Lower lobe of right lung (tissue), 2 donors: ENCODE measurements around the gene KCNQ5. TPM values are rescaled to one million over a fixed set of nuclear protein-coding genes. Genes with fewer than 3 reads are reported as not detected.

Experiments
- ATAC-seq, 2 donors: fragments of 200-7000 bp; cut with Tn5 transposase; one replicate each; pipeline ENCODE4 v1.9.1; 2020 to 2022; ENCODE audit warnings: mild to moderate bottlenecking in 2 of 2, moderate library complexity in 2 of 2
- DNase-seq: peaks from one replicate; pipeline ENCODE4 v3.0.0-alpha.2; 2020
- H3K27ac ChIP-seq: fragments of 200-600 bp; one replicate; pipeline ENCODE4 v1.8.0; 2022
- H3K27me3 ChIP-seq: fragments of 200-600 bp; one replicate; pipeline ENCODE4 v1.8.0; 2022; ENCODE audit warnings: low read depth
- H3K36me3 ChIP-seq: fragments of 200-600 bp; one replicate; pipeline ENCODE4 v1.8.0; 2022; ENCODE audit warnings: mild to moderate bottlenecking
- H3K4me1 ChIP-seq: fragments of 200-600 bp; one replicate; pipeline ENCODE4 v1.8.0; 2022
- H3K4me3 ChIP-seq: fragments of 200-600 bp; one replicate; pipeline ENCODE4 v1.8.0; 2022; ENCODE audit warnings: mild to moderate bottlenecking
- H3K9me3 ChIP-seq: fragments of 200-600 bp; one replicate; pipeline ENCODE4 v1.8.0; 2022
- CTCF ChIP-seq: fragments of 200-600 bp; IDR thresholded peaks from one replicate; pipeline ENCODE4 v1.8.0; 2022; ENCODE audit warnings: antibody characterized with exemption, mild to moderate bottlenecking
- intact Hi-C: fragments of 100-400 bp; cut with DNase I; formaldehyde crosslinking; loops from one replicate; pipeline ENCODE4 v1.11.0; 2022
- total RNA-seq: library from RNA; stranded (reverse); fragmentation: NEBNext Ultra II Directional; extraction: Animal tissue kit (Norgen Biotek cat#: 25700); gene quantifications from one replicate; pipeline ENCODE4 v1.2.1, GENCODE V29; 2021
- donor health status: DM: no; HTN: yes; CAD: no; lungs with severe emphysema.

KCNQ5 gene
- total RNA-seq, 1 donor from 2014 or later: 0.35 TPM

- no peaks in the 10 kb centered on the region for H3K27me3 ChIP-seq
- no peak for DNase-seq
- no peak overlapping the region for H3K4me3 ChIP-seq
- no peaks in the 10 kb centered on the region for H3K9me3 ChIP-seq
- H3K4me1 ChIP-seq: no peaks in the 10 kb centered on the region
- intact Hi-C loops: loop anchor here (5.0 to 10.0 kb wide), 2 partner anchors 517 to 720 kb away; no protein-coding TSS in a partner anchor
- peak; percentile 24 for TF ChIP-seq CTCF
- no peak overlapping the region for H3K27ac ChIP-seq
- peak in 1 of 2 donors; percentile 37 for ATAC-seq
- no peaks in the 10 kb centered on the region for H3K36me3 ChIP-seq
These were observed 512.7 kb downstream of the KCNQ5 start for GRCh38 chr6:73134588-73134987.

DNA sequence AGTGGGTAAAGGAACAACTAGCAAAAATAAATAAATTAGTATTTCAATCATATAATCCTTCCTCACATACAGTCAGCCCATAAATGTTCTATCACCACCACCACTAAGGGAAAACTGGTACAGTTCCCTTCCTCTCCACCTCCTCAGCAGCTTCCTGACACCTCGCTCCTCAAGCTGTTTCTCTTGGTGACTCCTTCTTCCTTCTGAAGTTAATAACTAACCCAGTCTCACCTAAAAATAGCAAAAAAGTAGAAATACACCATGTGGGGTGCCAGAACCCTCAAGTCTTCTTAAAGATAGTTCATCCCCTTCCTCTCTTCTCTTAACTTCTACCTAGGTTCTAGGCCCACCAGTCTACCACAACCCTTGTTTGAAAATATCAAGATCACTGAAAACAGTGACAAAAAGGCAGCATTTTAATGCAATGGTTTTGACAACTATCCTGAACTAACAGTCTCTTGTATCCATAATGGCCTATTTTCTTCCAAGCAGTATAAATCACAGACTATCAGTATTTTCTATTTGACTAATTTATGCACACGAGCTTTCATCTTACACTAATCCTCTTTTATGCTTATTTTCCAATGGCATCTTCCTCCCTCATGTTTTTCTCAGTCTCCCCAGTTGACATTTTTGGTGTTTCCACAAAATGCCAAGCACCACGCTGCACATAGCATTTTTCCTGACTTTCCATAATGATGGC is 518.0 kb downstream of the KCNQ5 start:
- no peak for DNase-seq
- H3K9me3 ChIP-seq: no peaks in the 10 kb centered on the region
- no peaks in the 10 kb centered on the region for H3K36me3 ChIP-seq
- no peak overlapping the region for H3K4me3 ChIP-seq
- no peak for ATAC-seq
- intact Hi-C loops: loop anchor here (10.0 kb wide), 1 partner anchor 725 kb away; no protein-coding TSS in a partner anchor
- no peak overlapping the region for H3K27ac ChIP-seq
- no peak for TF ChIP-seq CTCF
- H3K4me1 ChIP-seq: no peaks in the 10 kb centered on the region
- H3K27me3 ChIP-seq: no peaks in the 10 kb centered on the region

DNA sequence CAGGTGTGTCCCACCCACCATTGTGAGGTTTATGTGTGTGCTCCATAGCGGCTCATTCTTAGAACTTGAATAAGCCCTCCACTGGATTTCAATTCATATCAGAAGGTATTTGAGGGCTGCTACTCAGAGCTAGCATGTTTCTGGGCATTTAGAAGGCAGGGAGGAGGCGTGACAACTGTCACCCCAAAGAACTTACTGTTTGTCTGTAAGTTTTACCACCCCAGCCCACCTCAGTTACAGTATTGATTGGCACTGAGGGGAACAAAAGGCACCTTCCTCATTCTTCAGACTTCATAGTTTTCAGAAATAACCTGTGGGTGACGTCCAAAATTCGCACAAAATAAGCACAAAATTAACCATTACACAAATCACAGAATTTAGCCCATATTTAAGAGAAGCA is 521.7 kb downstream of the KCNQ5 start:
- intact Hi-C loops: no loop called here
- TF ChIP-seq CTCF: no peak

GRCh38 chr6:73144516-73144915 is 522.7 kb downstream of the KCNQ5 start:
- Histone ChIP-seq H3K27ac (no peak overlapping the region), H3K4me3 (no peak overlapping the region), H3K9me3 (no peaks in the 10 kb centered on the region), H3K4me1 (no peaks in the 10 kb centered on the region), H3K36me3 (no peaks in the 10 kb centered on the region), H3K27me3 (no peaks in the 10 kb centered on the region)
- ATAC-seq: no peak
- no peak for DNase-seq
- TF ChIP-seq CTCF: no peak
- intact Hi-C loops: no loop called here

More for the DNA sequence above, 521.7 kb downstream of the KCNQ5 start:
- Histone ChIP-seq H3K4me3 (no peak overlapping the region), H3K9me3 (no peaks in the 10 kb centered on the region), H3K4me1 (no peaks in the 10 kb centered on the region), H3K27ac (no peak overlapping the region), H3K27me3 (no peaks in the 10 kb centered on the region), H3K36me3 (no peaks in the 10 kb centered on the region)
- DNase-seq: no peak
- no peak for ATAC-seq

GRCh38 chr6:73145690-73146089 is 523.8 kb downstream of the KCNQ5 start:
- Histone ChIP-seq H3K4me1 (no peaks in the 10 kb centered on the region), H3K9me3 (no peaks in the 10 kb centered on the region), H3K27ac (no peak overlapping the region), H3K4me3 (no peak overlapping the region), H3K36me3 (no peaks in the 10 kb centered on the region), H3K27me3 (no peaks in the 10 kb centered on the region)
- intact Hi-C loops: no loop called here
- no peak for TF ChIP-seq CTCF
- DNase-seq (no peak), ATAC-seq (no peak)
